ENCODE results near the gene STPG4. TPM values are rescaled to one million over a fixed set of nuclear protein-coding genes. Genes with fewer than 3 reads are reported as not detected.

The STPG4 gene
- total RNA-seq, 1 experiment from 2014 or later, result 8.7 TPM

GRCh38 chr2:47056868-47057686 is 98.0 kb downstream of the STPG4 start:
- intact Hi-C loops (cut with micrococcal nuclease; ENCODE audit: unreplicated experiment), result no loop called here
- Histone ChIP-seq H3F3A (ENCODE audit: insufficient read depth, low read depth) (peaks cover 8% of the 10 kb centered on the region; the same call in 1 of the 2 replicates), H3K79me2 (ENCODE audit: low read depth) (no peaks in the 10 kb centered on the region), H2AFZ (no peak overlapping the region), H3K4me1 (replicated peaks; ENCODE audit: insufficient read depth) (no peaks in the 10 kb centered on the region), H3K9me2 (ENCODE audit: insufficient read depth) (no peaks in the 10 kb centered on the region), H4K20me1 (ENCODE audit: insufficient read depth) (no peaks in the 10 kb centered on the region), H3K36me3 (ENCODE audit: low read depth) (peaks cover 3% of the 10 kb centered on the region; the same call in 1 of the 2 replicates), H3K9me3 (ENCODE audit: insufficient read depth, low read depth) (no peaks in the 10 kb centered on the region), H3K27ac (no peak overlapping the region), H3K27me3 (ENCODE audit: insufficient read depth, low read depth) (no peaks in the 10 kb centered on the region), H3K4me3 (no peak overlapping the region), H3K4me2 (no peak overlapping the region)
- ChIA-PET POLR2A (ENCODE audit: unreplicated experiment) (no interaction called here), CTCF (no interaction called here)
- TF ChIP-seq EZH2 (IDR thresholded peaks at IDR 0.05; ENCODE audit: low read depth) (no peak), CTCF (conservative IDR thresholded peaks at IDR 0.05) (no peak)
- DNase-seq, result no peak
- no TSS peak for BruUV-seq (replicated peaks)

- no TSS peak for BruUV-seq (replicated peaks)
- H3F3A ChIP-seq (ENCODE audit: insufficient read depth, low read depth), result peaks cover 8% of the 10 kb centered on the region; the same call in 1 of the 2 replicates
- H3K9me3 ChIP-seq (ENCODE audit: insufficient read depth, low read depth), result no peaks in the 10 kb centered on the region
- no peak overlapping the region for H3K4me2 ChIP-seq
- DNase-seq, result no peak
- peaks cover 8% of the 10 kb centered on the region; the same call in 1 of the 2 replicates for H3K36me3 ChIP-seq (ENCODE audit: low read depth)
- no peak overlapping the region for H3K4me3 ChIP-seq
- intact Hi-C loops (cut with micrococcal nuclease; ENCODE audit: unreplicated experiment), result no loop called here
- H4K20me1 ChIP-seq (ENCODE audit: insufficient read depth), result no peaks in the 10 kb centered on the region
- POLR2A ChIA-PET (ENCODE audit: unreplicated experiment), result no interaction called here
- no peaks in the 10 kb centered on the region for H3K9me2 ChIP-seq (ENCODE audit: insufficient read depth)
- no peaks in the 10 kb centered on the region for H3K4me1 ChIP-seq (replicated peaks; ENCODE audit: insufficient read depth)
- TF ChIP-seq CTCF (conservative IDR thresholded peaks at IDR 0.05) (no peak), EZH2 (IDR thresholded peaks at IDR 0.05; ENCODE audit: low read depth) (no peak)
- H3K27ac ChIP-seq, result no peak overlapping the region
- CTCF ChIA-PET, result no interaction called here
- H3K27me3 ChIP-seq (ENCODE audit: insufficient read depth, low read depth), result no peaks in the 10 kb centered on the region
- H3K79me2 ChIP-seq (ENCODE audit: low read depth), result no peaks in the 10 kb centered on the region
- H2AFZ ChIP-seq, result no peak overlapping the region
Observed at GRCh38 chr2:47056374-47056773, 98.7 kb downstream of the STPG4 start.

GRCh38 chr2:47054868-47055267 is 100.2 kb downstream of the STPG4 start:
- CTCF ChIA-PET, result no interaction called here
- Histone ChIP-seq H3K9me3 (ENCODE audit: insufficient read depth, low read depth) (no peaks in the 10 kb centered on the region), H3K4me3 (no peak overlapping the region), H3K27me3 (ENCODE audit: insufficient read depth, low read depth) (no peaks in the 10 kb centered on the region), H3F3A (ENCODE audit: insufficient read depth, low read depth) (peaks cover 11% of the 10 kb centered on the region; the same call in 1 of the 2 replicates), H3K79me2 (ENCODE audit: low read depth) (no peaks in the 10 kb centered on the region), H3K4me1 (replicated peaks; ENCODE audit: insufficient read depth) (no peaks in the 10 kb centered on the region), H4K20me1 (ENCODE audit: insufficient read depth) (no peaks in the 10 kb centered on the region), H2AFZ (no peak overlapping the region), H3K27ac (no peak overlapping the region), H3K9me2 (ENCODE audit: insufficient read depth) (no peaks in the 10 kb centered on the region), H3K36me3 (ENCODE audit: low read depth) (peaks cover 15% of the 10 kb centered on the region; the same call in 1 of the 2 replicates), H3K4me2 (no peak overlapping the region)
- intact Hi-C loops (cut with micrococcal nuclease; ENCODE audit: unreplicated experiment), result no loop called here
- POLR2A ChIA-PET (ENCODE audit: unreplicated experiment), result no interaction called here
- DNase-seq, result no peak
- no TSS peak for BruUV-seq (replicated peaks)
- TF ChIP-seq CTCF (conservative IDR thresholded peaks at IDR 0.05) (no peak), EZH2 (IDR thresholded peaks at IDR 0.05; ENCODE audit: low read depth) (no peak)
